Cardiac septum (tissue), 1 donor: ENCODE data around the gene NDFIP1. TPM values are rescaled to one million over a fixed set of nuclear protein-coding genes. Genes with fewer than 3 reads are reported as not detected.
"Not testable (repeated sequence)": the region's sequence is repeated elsewhere in the genome, so short reads cannot be mapped to it uniquely, and the experiment has no call there.

Source experiments
- DNase-seq: peaks from one replicate; pipeline ENCODE4 v3.0.0-alpha.2; 2020; ENCODE audit warnings: low spot score
- intact Hi-C: fragments of 100-400 bp; cut with DNase I; formaldehyde crosslinking; loops from one replicate; pipeline ENCODE4 v1.14.0; 2022
- total RNA-seq: library from RNA; stranded (reverse); fragmentation: NEBNext Ultra II Directional; extraction: Animal tissue kit (Norgen Biotek cat#: 25700); gene quantifications from one replicate; pipeline ENCODE4 v1.2.1, GENCODE V29; 2021
- donor health status: DM: no; HTN: no; CAD: no.

The NDFIP1 gene
- total RNA-seq, 1 donor from 2014 or later: 58.8 TPM

GRCh38 chr5:142145106-142145900, 36.7 kb downstream of the NDFIP1 start:
- intact Hi-C loops: loop anchor here (10.0 kb wide), 1 partner anchor 451 kb away; no protein-coding TSS in a partner anchor
- DNase-seq: no peak

GRCh38 chr5:142149363-142149762, 40.8 kb downstream of the NDFIP1 start:
- no peak for DNase-seq
- intact Hi-C loops: loop anchor here (10.0 kb wide), 1 partner anchor 455 kb away; no protein-coding TSS in a partner anchor

GRCh38 chr5:142150431-142150830, 41.9 kb downstream of the NDFIP1 start:
- no peak for DNase-seq
- intact Hi-C loops: loop anchor here (5.0 to 10.0 kb wide), 2 partner anchors 134 to 547 kb away; no protein-coding TSS in a partner anchor

- intact Hi-C loops: loop anchor here (1.0 to 10.0 kb wide), 4 partner anchors 133 to 546 kb away; partner anchors contain the start of gene SPRY4
- DNase-seq: no peak
These were observed 43.1 kb downstream of the NDFIP1 start for GRCh38 chr5:142151436-142152383.

GRCh38 chr5:142152384-142152732, 43.8 kb downstream of the NDFIP1 start:
- no peak for DNase-seq
- intact Hi-C loops: loop anchor here (2.0 to 10.0 kb wide), 3 partner anchors 132 to 545 kb away; partner anchors contain the start of gene SPRY4

GRCh38 chr5:142153674-142154448, 45.3 kb downstream of the NDFIP1 start:
- no peak for DNase-seq
- intact Hi-C loops: loop anchor here (2.0 to 10.0 kb wide), 3 partner anchors 131 to 543 kb away; partner anchors contain the start of gene SPRY4

GRCh38 chr5:142154449-142154841, 45.9 kb downstream of the NDFIP1 start:
- not testable (repeated sequence) for DNase-seq
- intact Hi-C loops: loop anchor here (5.0 to 10.0 kb wide), 2 partner anchors 130 to 543 kb away; no protein-coding TSS in a partner anchor

- intact Hi-C loops: loop anchor here (10.0 kb wide), 1 partner anchor 128 kb away; no protein-coding TSS in a partner anchor
- no peak for DNase-seq
These were observed 48.4 kb downstream of the NDFIP1 start for GRCh38 chr5:142156839-142157463.

GRCh38 chr5:142159354-142159753, 50.8 kb downstream of the NDFIP1 start:
- no peak for DNase-seq
- intact Hi-C loops: loop anchor here (10.0 kb wide), 1 partner anchor 125 kb away; no protein-coding TSS in a partner anchor

GRCh38 chr5:142164315-142164714, 55.7 kb downstream of the NDFIP1 start:
- no peak for DNase-seq
- intact Hi-C loops: no loop called here

GRCh38 chr5:142166754-142167153, 58.2 kb downstream of the NDFIP1 start:
- no peak for DNase-seq
- intact Hi-C loops: loop anchor here (5.0 kb wide), 1 partner anchor 381 kb away; no protein-coding TSS in a partner anchor

GRCh38 chr5:142167458-142167857, 58.9 kb downstream of the NDFIP1 start:
- intact Hi-C loops: loop anchor here (5.0 kb wide), 1 partner anchor 380 kb away; no protein-coding TSS in a partner anchor

GRCh38 chr5:142168365-142168764, 59.8 kb downstream of the NDFIP1 start:
- intact Hi-C loops: loop anchor here (5.0 kb wide), 1 partner anchor 379 kb away; no protein-coding TSS in a partner anchor
- no peak for DNase-seq

More at GRCh38 chr5:142167458-142167857, 58.9 kb downstream of the NDFIP1 start:
- no peak for DNase-seq

GRCh38 chr5:142170254-142170953, 61.8 kb downstream of the NDFIP1 start:
- intact Hi-C loops: no loop called here

GRCh38 chr5:142171270-142171669, 62.7 kb downstream of the NDFIP1 start:
- intact Hi-C loops: no loop called here
- DNase-seq: no peak

More at GRCh38 chr5:142170254-142170953, 61.8 kb downstream of the NDFIP1 start:
- no peak for DNase-seq

GRCh38 chr5:142175039-142175438, 66.5 kb downstream of the NDFIP1 start:
- no peak for DNase-seq
- intact Hi-C loops: no loop called here

- DNase-seq: no peak
- intact Hi-C loops: no loop called here
These were observed 67.0 kb downstream of the NDFIP1 start for GRCh38 chr5:142175461-142176142.
